Measurements from ENCODE around the gene MYH1. TPM values are rescaled to one million over a fixed set of nuclear protein-coding genes. Genes with fewer than 3 reads are reported as not detected.

MYH1 gene
- total and polyA plus RNA-seq, 10 of the 15 experiments (the other 5 are each of a cell fraction or from before 2014, with no cell fraction given): 0.01 TPM; not detected in 9

GRCh38 chr17:10460062-10460461, 58.3 kb downstream of the MYH1 start:
- SMC1A ChIA-PET (ENCODE audit: uncharacterized antibody, unreplicated experiment): no interaction called here

More at GRCh38 chr17:10460062-10460461, 58.3 kb downstream of the MYH1 start:
- no peak overlapping the region for H3K27ac ChIP-seq (ENCODE audit: control insufficient read depth, insufficient read depth)
- DNase-seq (ENCODE audit: low read depth, low spot score): no peak
- no peaks in the 10 kb centered on the region for H3K4me1 ChIP-seq (ENCODE audit: control insufficient read depth, insufficient read depth, low read length)
- TF ChIP-seq RUNX3 (IDR thresholded peaks at IDR 0.05; ENCODE audit: low read length): no peak
- TF ChIP-seq ZNF687 (IDR thresholded peaks at IDR 0.05): no peak
- no peak for TF ChIP-seq USF2 (IDR thresholded peaks at IDR 0.05; ENCODE audit: borderline replicate concordance, low read depth, low read length)
- no peak for TF ChIP-seq FOXM1 (IDR thresholded peaks at IDR 0.05; ENCODE audit: low read depth, low read length)
- no peak for TF ChIP-seq E2F4 (IDR thresholded peaks at IDR 0.05; ENCODE audit: low read depth, low read length)
- no peak overlapping the region for H3K4me2 ChIP-seq (ENCODE audit: control insufficient read depth, insufficient read depth)
- no peak overlapping the region for H3K4me3 ChIP-seq
- in situ Hi-C loops (cut with MboI) (no loop called here), intact Hi-C loops (cut with micrococcal nuclease; ENCODE audit: unreplicated experiment) (no loop called here)
- H3K9ac ChIP-seq (ENCODE audit: control insufficient read depth, insufficient read depth, low read length): no peak overlapping the region
- CTCF ChIA-PET: no interaction called here
- H2AFZ ChIP-seq (ENCODE audit: control insufficient read depth, low read depth, low read length): no peak overlapping the region
- WGBS (ENCODE audit: insufficient coverage, insufficient replicate concordance, low lambda C conversion rate, missing lambda C conversion rate): 46% methylated on average over 4 of the region's 4 CpGs
- no peak for ATAC-seq
- FAIRE-seq: no peak
- POLR2A ChIA-PET: no interaction called here
- RAD21 ChIA-PET (ENCODE audit: unreplicated experiment): no interaction called here
- H3K79me2 ChIP-seq (ENCODE audit: control insufficient read depth, insufficient read depth, low read length): no peaks in the 10 kb centered on the region
- H4K20me1 ChIP-seq (ENCODE audit: control insufficient read depth, insufficient read depth): no peaks in the 10 kb centered on the region
- no peaks in the 10 kb centered on the region for H3K36me3 ChIP-seq (ENCODE audit: control insufficient read depth in 2 of 2, insufficient read depth in 2 of 2, low read length in 1 of 2)
- H3K27me3 ChIP-seq (replicated peaks in 1 of 2; ENCODE audit: control insufficient read depth in 2 of 2, insufficient read depth in 2 of 2, low read length in 1 of 2): no peaks in the 10 kb centered on the region; a peak in 1 of 4 replicates
- BruUV-seq (replicated peaks): no TSS peak
- no peaks in the 10 kb centered on the region for H3K9me3 ChIP-seq (replicated peaks; ENCODE audit: control insufficient read depth, insufficient read depth, low read length)
